Fibroblast of pulmonary artery (primary cell): ENCODE results near the gene ANKRD22.

Source experiments
- DNase-seq: peaks from one replicate; pipeline ENCODE4 v3.0.0-alpha.2; 2010; ENCODE audit warnings: low read depth
- H3K4me3 ChIP-seq: replicated peaks from 2 replicates; pipeline ENCODE4 v1.5.1; 2011; ENCODE audit warnings: low read depth, mild to moderate bottlenecking, control low read depth, low read length, moderate library complexity
- TF ChIP-seq, protein P1 (sequence below): IDR thresholded peaks from 2 replicates; pipeline ENCODE4 v1.5.1; 2011; ENCODE audit warnings: mild to moderate bottlenecking, control low read depth, low read length, inconsistent platforms; ENCODE audit errors: missing control alignments

The ANKRD22 gene

DNA sequence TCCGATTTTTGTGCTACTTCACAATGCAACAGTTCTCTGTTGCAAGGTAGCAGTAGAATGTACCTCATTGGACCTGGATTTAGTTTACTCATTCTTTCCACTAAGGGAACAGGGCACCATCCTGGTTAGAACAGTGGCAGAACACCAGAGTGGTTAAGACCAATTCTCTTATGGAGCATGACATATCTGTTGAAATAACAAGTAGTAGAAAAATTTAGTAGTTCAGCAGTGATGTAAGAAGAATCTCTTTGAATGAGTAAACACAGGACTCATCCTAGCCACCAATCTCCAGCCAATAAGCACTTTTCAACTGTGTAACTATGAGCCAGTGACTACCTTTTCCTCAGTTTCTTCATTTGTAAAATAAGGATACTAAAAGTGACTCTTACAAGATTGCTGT, 2.4 kb downstream of the ANKRD22 start:
- DNase-seq = peak; percentile 28
- TF ChIP-seq, protein P1, sequence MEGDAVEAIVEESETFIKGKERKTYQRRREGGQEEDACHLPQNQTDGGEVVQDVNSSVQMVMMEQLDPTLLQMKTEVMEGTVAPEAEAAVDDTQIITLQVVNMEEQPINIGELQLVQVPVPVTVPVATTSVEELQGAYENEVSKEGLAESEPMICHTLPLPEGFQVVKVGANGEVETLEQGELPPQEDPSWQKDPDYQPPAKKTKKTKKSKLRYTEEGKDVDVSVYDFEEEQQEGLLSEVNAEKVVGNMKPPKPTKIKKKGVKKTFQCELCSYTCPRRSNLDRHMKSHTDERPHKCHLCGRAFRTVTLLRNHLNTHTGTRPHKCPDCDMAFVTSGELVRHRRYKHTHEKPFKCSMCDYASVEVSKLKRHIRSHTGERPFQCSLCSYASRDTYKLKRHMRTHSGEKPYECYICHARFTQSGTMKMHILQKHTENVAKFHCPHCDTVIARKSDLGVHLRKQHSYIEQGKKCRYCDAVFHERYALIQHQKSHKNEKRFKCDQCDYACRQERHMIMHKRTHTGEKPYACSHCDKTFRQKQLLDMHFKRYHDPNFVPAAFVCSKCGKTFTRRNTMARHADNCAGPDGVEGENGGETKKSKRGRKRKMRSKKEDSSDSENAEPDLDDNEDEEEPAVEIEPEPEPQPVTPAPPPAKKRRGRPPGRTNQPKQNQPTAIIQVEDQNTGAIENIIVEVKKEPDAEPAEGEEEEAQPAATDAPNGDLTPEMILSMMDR = no peak
- H3K4me3 ChIP-seq = no peak overlapping the region

DNA sequence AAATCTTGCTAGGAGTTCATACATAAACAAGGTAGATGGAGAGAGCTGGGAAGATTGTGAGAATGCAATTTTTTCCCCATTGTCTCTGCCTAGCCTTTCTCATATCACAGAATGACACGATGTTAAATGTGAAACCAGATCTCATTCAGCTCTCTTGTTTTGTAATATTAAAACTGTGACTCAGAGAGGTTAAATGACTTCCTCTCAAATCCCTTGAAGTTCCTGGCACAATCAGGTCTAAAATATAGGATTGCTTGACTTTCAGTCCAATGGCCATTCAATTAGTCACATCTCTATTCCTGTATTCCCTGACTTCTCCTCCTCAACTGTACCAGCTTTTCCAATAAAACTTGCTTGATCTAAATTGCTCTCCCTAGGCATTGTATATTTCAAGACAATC, 3.1 kb downstream of the ANKRD22 start:
- TF ChIP-seq, protein P1 = no peak
- no peak overlapping the region for H3K4me3 ChIP-seq
- DNase-seq = peak; percentile 70

DNA sequence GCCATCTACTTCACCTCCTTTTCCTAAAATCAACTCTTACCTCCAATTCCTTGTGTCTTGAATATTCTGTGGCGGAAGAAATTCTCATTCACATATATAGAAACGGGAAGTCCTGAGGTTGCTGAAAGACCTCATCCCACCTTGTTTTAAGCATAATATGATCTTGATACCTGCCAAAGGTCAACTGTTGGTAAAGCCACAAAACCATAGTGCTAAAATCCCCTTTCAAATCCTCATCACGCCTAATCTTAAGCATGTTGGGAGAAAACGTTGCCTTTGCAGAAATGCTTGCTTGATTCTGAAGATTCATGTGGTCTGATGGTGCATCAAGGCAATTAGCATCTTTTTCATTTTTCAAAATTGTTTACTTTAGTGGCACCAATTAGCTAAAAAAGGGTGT, 8.5 kb downstream of the ANKRD22 start:
- no peak for DNase-seq
- no peak overlapping the region for H3K4me3 ChIP-seq
- TF ChIP-seq, protein P1 = no peak

DNA sequence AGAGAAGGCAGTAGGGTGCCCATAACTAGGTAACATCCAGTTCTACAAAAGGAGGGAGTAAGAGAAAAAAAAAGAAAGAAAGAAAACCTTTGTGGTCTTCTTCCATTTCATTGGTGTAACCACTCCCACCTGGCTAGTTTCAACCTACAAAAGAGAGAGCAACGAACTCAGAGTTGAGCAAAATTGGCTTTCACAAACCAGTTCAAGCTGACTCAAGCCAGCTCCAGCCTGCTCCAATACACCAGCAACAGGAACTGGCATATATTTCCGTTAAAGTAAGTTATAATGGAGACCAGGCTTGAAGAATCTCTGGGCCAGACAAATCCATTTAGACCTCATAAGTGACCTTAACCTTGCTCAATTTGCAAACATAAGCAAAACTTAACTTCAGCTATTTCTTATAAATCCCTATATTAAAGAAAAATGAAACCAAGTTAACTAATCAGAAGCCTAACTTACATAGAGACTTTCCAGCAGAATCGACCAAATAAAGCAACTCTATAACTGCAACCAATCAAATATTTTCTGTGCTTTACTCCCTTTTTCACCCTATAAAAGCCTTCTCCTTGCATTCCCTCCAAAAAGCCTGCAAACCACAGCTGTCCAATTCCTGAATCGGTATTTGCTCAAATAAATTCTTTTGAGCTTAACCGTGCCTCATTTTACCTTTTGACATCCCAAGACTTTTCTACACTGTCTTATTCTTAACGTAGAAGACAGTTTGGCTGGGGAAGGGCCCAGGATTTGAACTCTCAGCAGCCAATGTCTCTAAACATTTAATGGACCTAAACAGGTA, 10.1 kb downstream of the ANKRD22 start:
- H3K4me3 ChIP-seq = no peak overlapping the region
- no peak for DNase-seq
- TF ChIP-seq, protein P1 = no peak

DNA sequence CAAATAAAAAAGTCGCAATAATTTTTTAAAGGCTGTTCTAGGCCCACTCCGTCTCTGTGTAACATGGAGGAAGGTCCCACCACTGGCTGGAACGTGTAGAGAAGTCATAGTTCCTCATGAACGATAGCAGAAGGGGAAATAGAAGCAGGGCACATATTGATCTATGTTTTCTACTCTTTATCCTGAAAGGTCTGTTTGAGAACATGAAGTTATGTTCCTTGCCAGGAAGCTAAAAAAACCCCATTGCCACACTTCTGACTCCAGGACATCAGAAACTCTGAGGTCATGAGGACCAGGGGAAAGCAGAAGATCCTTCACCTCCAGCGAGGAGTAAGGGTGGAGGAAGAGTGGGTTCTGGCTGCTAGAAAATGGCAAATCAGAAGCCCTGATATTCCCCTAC, 10.8 kb downstream of the ANKRD22 start:
- no peak overlapping the region for H3K4me3 ChIP-seq
- DNase-seq = no peak

DNA sequence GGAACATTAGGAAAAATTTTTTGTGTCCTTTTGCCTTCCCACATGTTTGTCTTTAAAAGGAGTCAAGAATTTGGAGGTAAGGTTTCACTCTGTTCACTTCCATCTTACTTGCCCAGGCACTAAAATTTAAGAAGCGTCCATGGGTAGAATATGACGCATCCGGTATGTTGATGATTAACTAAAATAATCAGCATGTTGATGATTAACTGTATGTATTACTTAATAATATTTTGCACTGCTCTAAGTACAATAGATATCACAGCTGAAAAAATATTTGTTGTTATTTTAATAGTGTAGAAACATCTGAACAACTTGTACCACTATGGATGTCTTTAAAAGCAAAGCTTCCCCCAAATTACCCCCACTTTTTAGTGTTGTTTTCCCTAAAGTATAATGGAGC, 11.5 kb downstream of the ANKRD22 start:
- DNase-seq = no peak
- TF ChIP-seq, protein P1 = no peak
- no peak overlapping the region for H3K4me3 ChIP-seq

More for the DNA sequence above, 10.8 kb downstream of the ANKRD22 start:
- TF ChIP-seq, protein P1 = no peak
